ENCODE data around the gene MRPS11.

- TF ChIP-seq EZH2 (IDR thresholded peaks at IDR 0.05; ENCODE audit: insufficient read depth, poor library complexity, severe bottlenecking) (no peak), EZH2phosphoT487 (IDR thresholded peaks at IDR 0.05; ENCODE audit: insufficient read depth, low read depth) (no peak)
Observed at GRCh38 chr15:88428805-88429605, 38.5 kb upstream of the MRPS11 start.
